ENCODE data around the gene AICDA.
"Not testable (repeated sequence)": the region's sequence is repeated elsewhere in the genome, so short reads cannot be mapped to it uniquely, and the experiment has no call there.

AICDA gene

GRCh38 chr12:8566525-8566924 is 46.1 kb downstream of the AICDA start:
- no peak overlapping the region for H3K4me3 ChIP-seq (ENCODE audit: low read length)
- no peak for DNase-seq (ENCODE audit: low read depth)
- TF ChIP-seq, protein P1, sequence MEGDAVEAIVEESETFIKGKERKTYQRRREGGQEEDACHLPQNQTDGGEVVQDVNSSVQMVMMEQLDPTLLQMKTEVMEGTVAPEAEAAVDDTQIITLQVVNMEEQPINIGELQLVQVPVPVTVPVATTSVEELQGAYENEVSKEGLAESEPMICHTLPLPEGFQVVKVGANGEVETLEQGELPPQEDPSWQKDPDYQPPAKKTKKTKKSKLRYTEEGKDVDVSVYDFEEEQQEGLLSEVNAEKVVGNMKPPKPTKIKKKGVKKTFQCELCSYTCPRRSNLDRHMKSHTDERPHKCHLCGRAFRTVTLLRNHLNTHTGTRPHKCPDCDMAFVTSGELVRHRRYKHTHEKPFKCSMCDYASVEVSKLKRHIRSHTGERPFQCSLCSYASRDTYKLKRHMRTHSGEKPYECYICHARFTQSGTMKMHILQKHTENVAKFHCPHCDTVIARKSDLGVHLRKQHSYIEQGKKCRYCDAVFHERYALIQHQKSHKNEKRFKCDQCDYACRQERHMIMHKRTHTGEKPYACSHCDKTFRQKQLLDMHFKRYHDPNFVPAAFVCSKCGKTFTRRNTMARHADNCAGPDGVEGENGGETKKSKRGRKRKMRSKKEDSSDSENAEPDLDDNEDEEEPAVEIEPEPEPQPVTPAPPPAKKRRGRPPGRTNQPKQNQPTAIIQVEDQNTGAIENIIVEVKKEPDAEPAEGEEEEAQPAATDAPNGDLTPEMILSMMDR (conservative IDR thresholded peaks at IDR 0.05; ENCODE audit: low read length): no peak

DNA sequence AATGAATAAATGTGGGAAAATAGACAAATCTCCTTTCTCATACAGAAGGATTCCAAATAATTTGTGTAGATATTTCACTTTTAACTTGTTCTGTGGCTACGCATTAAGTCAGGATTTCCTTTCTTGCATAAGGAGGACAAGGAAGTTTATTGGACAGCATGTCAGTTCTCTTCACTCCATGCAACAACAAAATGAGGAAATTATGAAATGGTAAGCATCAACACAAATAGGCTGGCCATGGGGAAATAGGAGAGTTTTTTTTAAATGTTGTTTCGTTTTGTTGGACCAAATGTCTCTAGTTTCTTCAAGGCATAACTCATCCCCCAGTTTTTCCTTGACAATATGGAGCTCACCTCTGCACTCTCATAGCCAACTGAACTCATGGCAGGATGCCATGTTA is 46.6 kb downstream of the AICDA start:
- H3K4me3 ChIP-seq (ENCODE audit: low read length); DNase-seq (ENCODE audit: low read depth): not testable (repeated sequence)

DNA sequence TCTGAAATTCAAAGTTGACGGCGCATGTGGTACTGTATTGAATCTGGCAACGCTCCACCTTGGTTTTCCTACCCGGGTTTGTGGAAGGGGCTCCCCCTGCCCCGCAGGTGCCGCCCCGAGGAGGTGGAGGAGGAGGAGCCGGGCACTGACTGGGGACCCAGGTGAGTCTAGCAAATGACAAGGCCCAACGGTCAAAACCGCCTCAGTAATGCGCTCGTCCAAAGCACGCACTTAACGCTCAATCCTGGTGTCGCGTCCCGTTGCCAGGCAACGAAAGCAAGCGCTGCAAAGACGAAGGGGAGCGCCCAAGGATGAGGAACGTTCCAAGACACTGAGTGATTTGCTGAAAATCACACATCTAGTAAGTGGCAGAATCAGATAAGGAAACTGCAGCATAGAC is 48.0 kb downstream of the AICDA start:
- H3K4me3 ChIP-seq (ENCODE audit: low read length): no peak overlapping the region
- TF ChIP-seq, protein P1 (conservative IDR thresholded peaks at IDR 0.05; ENCODE audit: low read length): no peak
- no peak for DNase-seq (ENCODE audit: low read depth)

GRCh38 chr12:8563356-8563755 is 49.3 kb downstream of the AICDA start:
- no peak overlapping the region for H3K4me3 ChIP-seq (ENCODE audit: low read length)
- DNase-seq (ENCODE audit: low read depth): no peak
- TF ChIP-seq, protein P1 (conservative IDR thresholded peaks at IDR 0.05; ENCODE audit: low read length): no peak

DNA sequence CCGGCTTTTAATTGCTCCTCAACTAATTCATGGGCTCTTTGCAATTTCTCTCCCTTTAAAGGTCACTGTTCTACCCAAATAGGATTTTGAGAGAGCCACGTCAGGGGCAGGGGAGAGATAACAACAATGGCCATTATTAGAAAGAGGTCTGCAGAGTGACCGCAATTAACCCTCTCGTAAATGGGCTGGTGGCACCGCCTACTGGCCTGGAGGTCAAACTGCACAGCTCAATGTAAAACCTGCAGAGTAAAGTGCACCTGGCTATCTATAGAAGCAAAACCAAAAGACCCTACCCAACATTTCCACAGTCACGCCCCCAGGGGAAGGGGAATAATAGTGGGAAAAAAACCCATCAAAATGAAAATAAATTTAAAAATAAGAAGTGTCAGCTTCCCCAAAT is 50.3 kb downstream of the AICDA start:
- TF ChIP-seq, protein P1 (conservative IDR thresholded peaks at IDR 0.05; ENCODE audit: low read length): no peak
- H3K4me3 ChIP-seq (ENCODE audit: low read length): no peak overlapping the region
- no peak for DNase-seq (ENCODE audit: low read depth)

DNA sequence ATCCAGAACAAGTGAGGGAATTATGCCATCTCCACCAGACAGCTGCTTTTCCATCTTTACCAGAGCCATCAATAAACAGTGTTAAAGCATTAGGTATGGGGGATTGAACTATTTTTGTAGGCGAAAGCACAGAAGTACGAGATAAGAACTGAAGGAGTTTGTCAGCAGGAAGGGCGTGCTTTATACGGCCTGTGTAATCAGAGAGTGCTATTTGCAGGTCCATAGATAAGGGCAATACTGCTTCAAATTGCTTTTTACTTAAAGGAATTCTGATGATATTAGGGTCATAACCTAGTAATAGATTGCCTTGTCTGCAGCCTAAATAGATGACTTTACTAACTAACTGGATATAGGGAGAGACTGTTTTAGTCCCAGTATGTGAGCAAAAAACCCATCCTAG is 51.6 kb downstream of the AICDA start:
- no peak overlapping the region for H3K4me3 ChIP-seq (ENCODE audit: low read length)
- DNase-seq (ENCODE audit: low read depth): no peak
- TF ChIP-seq, protein P1 (conservative IDR thresholded peaks at IDR 0.05; ENCODE audit: low read length): no peak

DNA sequence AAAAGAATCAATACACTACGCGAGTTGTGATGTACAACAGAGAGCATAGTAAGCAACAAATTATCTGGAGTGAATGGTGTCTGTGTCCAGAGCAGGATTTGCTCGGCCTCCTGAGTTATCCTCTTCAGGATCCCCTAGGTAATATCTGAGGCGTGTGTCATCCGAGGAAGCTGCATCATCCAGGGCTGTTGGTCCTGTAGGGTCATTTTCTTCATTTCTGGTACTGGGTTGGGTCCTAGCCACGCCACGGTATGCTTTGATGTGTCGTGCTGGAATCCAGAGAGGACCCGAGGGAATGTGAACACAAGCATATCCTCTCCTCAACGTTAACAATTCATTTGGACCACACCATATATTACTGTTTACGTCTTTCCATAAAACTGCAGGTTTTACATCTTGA is 53.0 kb downstream of the AICDA start:
- H3K4me3 ChIP-seq (ENCODE audit: low read length): no peak overlapping the region
- TF ChIP-seq, protein P1 (conservative IDR thresholded peaks at IDR 0.05; ENCODE audit: low read length): no peak
- no peak for DNase-seq (ENCODE audit: low read depth)

DNA sequence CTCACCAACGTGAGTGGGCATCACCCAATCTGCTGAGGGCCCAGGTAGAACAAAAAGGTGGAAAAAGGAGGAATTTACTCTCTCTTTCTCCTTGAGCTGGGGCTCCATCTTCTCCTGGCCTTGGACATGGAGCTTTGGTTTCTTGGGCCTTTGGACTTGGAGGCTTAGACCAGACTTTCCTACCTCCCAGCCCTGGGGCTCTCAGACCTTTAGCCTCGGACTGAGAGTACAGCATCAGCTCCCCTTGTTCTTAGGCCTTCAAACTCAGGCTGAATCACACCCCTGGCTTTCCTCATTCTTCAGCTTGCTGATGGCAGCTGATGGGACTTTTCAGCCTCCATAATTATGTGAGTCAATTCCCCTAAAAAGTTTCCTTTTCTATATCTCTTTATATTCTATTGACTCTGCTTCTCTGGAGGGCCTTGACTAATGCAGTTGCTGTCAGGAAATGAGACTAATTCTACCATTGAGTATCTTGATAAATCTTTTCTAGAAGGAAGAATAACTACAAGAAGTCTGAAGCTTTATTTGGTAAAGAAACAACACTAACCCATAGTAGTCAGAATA is 56.0 kb downstream of the AICDA start:
- H3K4me3 ChIP-seq (ENCODE audit: low read length): no peak overlapping the region
- TF ChIP-seq, protein P1 (conservative IDR thresholded peaks at IDR 0.05; ENCODE audit: low read length): no peak
- DNase-seq (ENCODE audit: low read depth): no peak
